Breast epithelium (tissue), 4 donors: ENCODE results near the gene SNX20. TPM values are rescaled to one million over a fixed set of nuclear protein-coding genes. Genes with fewer than 3 reads are reported as not detected.

ENCODE experiments used
- DNase-seq, 2 donors: peaks; one replicate each; pipeline ENCODE4 v3.0.0-alpha.2; 2019; ENCODE audit warnings: low spot score in 2 of 2
- H3K27ac ChIP-seq, 2 donors: fragments of 200-600 bp; sonication (generic) in 1 of 2; one replicate each; pipeline ENCODE4 v1.5.1; 2016 to 2019; ENCODE audit warnings: mild to moderate bottlenecking in 1 of 2
- H3K27me3 ChIP-seq, 2 donors: fragments of 200-600 bp; sonication (generic) in 1 of 2; one replicate each; pipeline versions ENCODE4 v1.5.1 to v1.6.0; 2017 to 2019; ENCODE audit warnings: control low read depth in 1 of 2, mild to moderate bottlenecking in 1 of 2
- H3K36me3 ChIP-seq: fragments of 200-600 bp; one replicate; pipeline ENCODE4 v1.5.1; 2019
- H3K4me1 ChIP-seq, 2 donors: fragments of 200-600 bp; sonication (generic); one replicate each; pipeline ENCODE4 v1.5.1; 2016 to 2019; ENCODE audit warnings: control low read depth in 1 of 2
- H3K4me3 ChIP-seq, 3 donors: fragments of 200-600 bp; sonication (generic); 1 replicate in 2 of 3; 2 replicates in 1 of 3; pipeline ENCODE4 v1.5.1; 2016 to 2019; ENCODE audit warnings: mild to moderate bottlenecking in 3 of 3, moderate library complexity in 2 of 3
- H3K9me3 ChIP-seq, 2 donors: fragments of 200-600 bp; sonication (generic) in 1 of 2; one replicate each; pipeline ENCODE4 v1.5.1; 2016 to 2019; ENCODE audit warnings: control low read depth in 1 of 2
- CTCF ChIP-seq, 3 donors: fragments of 450-650 bp; IDR thresholded peaks; one replicate each; pipeline ENCODE4 v1.5.1; 2016 to 2017; ENCODE audit warnings: antibody characterized with exemption in 3 of 3, mild to moderate bottlenecking in 3 of 3, moderate library complexity in 3 of 3
- POLR2A ChIP-seq: fragments of 450-650 bp; IDR thresholded peaks from one replicate; pipeline ENCODE4 v1.6.1; 2016; ENCODE audit warnings: antibody characterized with exemption, mild to moderate bottlenecking, moderate library complexity
- POLR2AphosphoS5 ChIP-seq, 3 donors: sonication (generic); formaldehyde crosslinking; IDR thresholded peaks; one replicate each; pipeline ENCODE4 v1.6.1; 2017; ENCODE audit warnings: antibody characterized with exemption in 3 of 3
- intact Hi-C: fragments of 100-400 bp; cut with DNase I; formaldehyde crosslinking; loops from one replicate; pipeline ENCODE4 v1.15.1; 2023; ENCODE audit warnings: low total_unique reads
- total RNA-seq, 3 donors: library from RNA; depleted of rRNA; stranded (reverse); fragments of >200 nt; gene quantifications; one replicate each; pipeline ENCODE4 v1.1.0, GENCODE V29; 2016

SNX20 gene
- total RNA-seq, 3 donors from 2014 or later: 1.3 to 2.9 (median 2.7) TPM

GRCh38 chr16:50624449-50624970 lies 56.6 kb downstream of the SNX20 start:
- no peak overlapping the region for H3K4me3 ChIP-seq
- no peaks in the 10 kb centered on the region for H3K27me3 ChIP-seq
- no peaks in the 10 kb centered on the region for H3K4me1 ChIP-seq
- H3K27ac ChIP-seq: no peak overlapping the region
- H3K36me3 ChIP-seq: no peaks in the 10 kb centered on the region
- no peaks in the 10 kb centered on the region for H3K9me3 ChIP-seq
- intact Hi-C loops: no loop called here
- DNase-seq: no peak
- no peak for TF ChIP-seq CTCF (IDR thresholded peaks at IDR 0.05)
- no peak for TF ChIP-seq POLR2AphosphoS5 (IDR thresholded peaks at IDR 0.05)
- no peak for TF ChIP-seq POLR2A

GRCh38 chr16:50622643-50623369 lies 58.3 kb downstream of the SNX20 start:
- no peaks in the 10 kb centered on the region for H3K36me3 ChIP-seq
- no peak for DNase-seq
- no peak overlapping the region for H3K4me3 ChIP-seq
- no peaks in the 10 kb centered on the region for H3K9me3 ChIP-seq
- no peaks in the 10 kb centered on the region for H3K4me1 ChIP-seq
- H3K27me3 ChIP-seq: no peaks in the 10 kb centered on the region
- intact Hi-C loops: no loop called here
- TF ChIP-seq POLR2AphosphoS5 (IDR thresholded peaks at IDR 0.05): no peak
- no peak for TF ChIP-seq POLR2A
- TF ChIP-seq CTCF (IDR thresholded peaks at IDR 0.05): no peak
- H3K27ac ChIP-seq: no peak overlapping the region

GRCh38 chr16:50622029-50622428 lies 59.1 kb downstream of the SNX20 start:
- H3K4me3 ChIP-seq: no peak overlapping the region
- no peaks in the 10 kb centered on the region for H3K4me1 ChIP-seq
- no peaks in the 10 kb centered on the region for H3K9me3 ChIP-seq
- H3K36me3 ChIP-seq: no peaks in the 10 kb centered on the region
- H3K27me3 ChIP-seq: no peaks in the 10 kb centered on the region
- intact Hi-C loops: no loop called here
- DNase-seq: no peak
- no peak overlapping the region for H3K27ac ChIP-seq
- TF ChIP-seq POLR2AphosphoS5 (IDR thresholded peaks at IDR 0.05) (no peak), POLR2A (no peak), CTCF (IDR thresholded peaks at IDR 0.05) (no peak)

Other genes with a start within 250 kb of the SNX20 start
- 1 to 10 TPM; 1.3 to 5.0 (median 4.6) TPM for gene NKD1, start 132.9 kb downstream of the SNX20 start, total RNA-seq
- gene NOD2, start 12.3 kb upstream of the SNX20 start, total RNA-seq: 1 to 10 TPM; 2.6 to 4.9 (median 3.8) TPM
- 10 to 100 TPM; 40.6 to 62.9 (median 43.4) TPM for gene CYLD, start 60.8 kb upstream of the SNX20 start, total RNA-seq